SH-SY5Y (cell line): ENCODE measurements around the gene RELB.

Experiments used
- GATA2 ChIP-seq: IDR thresholded peaks from 2 replicates; pipeline ENCODE4 v1.6.1; 2011; ENCODE audit warnings: mild to moderate bottlenecking, low read depth, low read length
- GATA3 ChIP-seq: IDR thresholded peaks from 2 replicates; pipeline ENCODE4 v1.6.1; 2011; ENCODE audit warnings: low read depth, mild to moderate bottlenecking, low read length, moderate library complexity

GRCh38 chr19:45086480-45086879, 85.2 kb downstream of the RELB start:
- no peak for TF ChIP-seq GATA3
- TF ChIP-seq GATA2, result no peak
